Thyroid gland (tissue), 4 donors: ENCODE results near the gene DGCR2. TPM values are rescaled to one million over a fixed set of nuclear protein-coding genes. Genes with fewer than 3 reads are reported as not detected.

Source experiments
- DNase-seq, 2 donors: peaks; one replicate each; pipeline ENCODE4 v3.0.0-alpha.2; 2019
- H3K27ac ChIP-seq, 3 donors: fragments of 200-600 bp; sonication (generic); 1 replicate in 2 of 3; 2 replicates in 1 of 3; pipeline ENCODE4 v1.5.1; 2016 to 2019; ENCODE audit warnings: mild to moderate bottlenecking in 1 of 3, moderate library complexity in 1 of 3
- H3K27me3 ChIP-seq: fragments of 200-600 bp; sonication (generic); one replicate; pipeline ENCODE4 v1.5.1; 2019
- H3K36me3 ChIP-seq, 2 donors: fragments of 200-600 bp; sonication (generic); one replicate each; pipeline ENCODE4 v1.5.1; 2016 to 2019
- H3K4me1 ChIP-seq, 2 donors: fragments of 200-600 bp; sonication (generic); one replicate each; pipeline ENCODE4 v1.5.1; 2017 to 2019
- H3K4me3 ChIP-seq, 3 donors: fragments of 200-600 bp; sonication (generic); replicated peaks in 1 of 3; 1 replicate in 2 of 3; 2 replicates in 1 of 3; pipeline ENCODE4 v1.5.1; 2016; ENCODE audit warnings: mild to moderate bottlenecking in 1 of 3
- H3K9me3 ChIP-seq: fragments of 200-600 bp; sonication (generic); one replicate; pipeline ENCODE4 v1.5.1; 2017
- CTCF ChIP-seq, 6 experiments: fragments of 200-600 bp in 3 of 6; fragments of 450-650 bp in 3 of 6; sonication (generic) in 3 of 6; IDR thresholded peaks; one replicate each; pipeline ENCODE4 v1.5.1; 2016 to 2019; ENCODE audit warnings: antibody characterized with exemption in 6 of 6, mild to moderate bottlenecking in 2 of 6, inconsistent platforms in 1 of 6, moderate library complexity in 1 of 6
- POLR2A ChIP-seq, 2 donors: fragments of 450-650 bp; IDR thresholded peaks; one replicate each; pipeline ENCODE4 v1.6.1; 2017; ENCODE audit warnings: antibody characterized with exemption in 2 of 2, mild to moderate bottlenecking in 2 of 2, moderate library complexity in 1 of 2
- WGBS, 2 donors: methylation state at CpG; one replicate each; pipeline ENCODE4 v1.1.5; 2017; 5-methylcytosine and 5-hydroxymethylcytosine counted together
- intact Hi-C: fragments of 100-400 bp; cut with DNase I; formaldehyde crosslinking; loops from one replicate; pipeline ENCODE4 v1.15.1; 2023
- total RNA-seq, 4 donors: library from RNA; depleted of rRNA; stranded (reverse); fragments of >200 nt; gene quantifications; one replicate each; pipeline ENCODE4 v1.2.3, GENCODE V29; 2016

The DGCR2 gene
- total RNA-seq = 100 to 1,000 TPM in 1 of 4 donors, 10 to 100 TPM in 3; 49.3 to 106 (median 86.9) TPM

GRCh38 chr22:19122143-19122751 is at the start of gene DGCR2:
TSS of gene DGCR2 (minus strand) at chr22:19122412. CDS start at chr22:19122206, 206 bp downstream.
- Histone ChIP-seq H3K4me3 (peak within 1 kb of the TSS; percentile 27 to 78 (median 65)), H3K27me3 (no peaks in the 10 kb centered on the region), H3K27ac (peak within 1 kb of the TSS; percentile 78 to 93 (median 86)), H3K4me1 (peaks cover 34 to 44% of the 10 kb centered on the region in 2 donors), H3K9me3 (no peaks in the 10 kb centered on the region), H3K36me3 (no peaks in the 10 kb centered on the region)
- DNase-seq = peak; percentile 95 to 98
- 0 to 1% methylated on average over 8 to 25 of the region's 67 CpGs for WGBS, 2 donors
- intact Hi-C loops = no loop called here
- TF ChIP-seq POLR2A (IDR thresholded peaks at IDR 0.05) (peak; percentile 35 to 94), CTCF (IDR thresholded peaks at IDR 0.05) (no peak)

GRCh38 chr22:19169947-19170318 is 47.7 kb upstream of the DGCR2 start:
- intact Hi-C loops = no loop called here
- Histone ChIP-seq H3K4me3 (no peak overlapping the region), H3K4me1 (peaks cover 19 to 45% of the 10 kb centered on the region in 2 donors), H3K36me3 (no peaks in the 10 kb centered on the region), H3K27ac (no peak overlapping the region), H3K27me3 (peaks cover 4% of the 10 kb centered on the region), H3K9me3 (no peaks in the 10 kb centered on the region)
- DNase-seq = no peak
- 47 to 80% methylated on average over 2 to 4 of the region's 7 CpGs for WGBS, 2 donors
- TF ChIP-seq POLR2A (IDR thresholded peaks at IDR 0.05) (no peak), CTCF (IDR thresholded peaks at IDR 0.05) (no peak)

GRCh38 chr22:19169002-19169946 is 47.1 kb upstream of the DGCR2 start:
- Histone ChIP-seq H3K9me3 (no peaks in the 10 kb centered on the region), H3K27ac (no peak overlapping the region), H3K36me3 (no peaks in the 10 kb centered on the region), H3K27me3 (peaks cover 4% of the 10 kb centered on the region), H3K4me3 (peak overlapping the region in 1 of 3 donors; percentile 14), H3K4me1 (peaks cover 19 to 40% of the 10 kb centered on the region in 2 donors)
- intact Hi-C loops = no loop called here
- WGBS, 2 donors = 6 to 8% methylated on average over 23 to 55 of the region's 58 CpGs
- no peak for DNase-seq
- no peak for TF ChIP-seq CTCF (IDR thresholded peaks at IDR 0.05)
- TF ChIP-seq POLR2A (IDR thresholded peaks at IDR 0.05) = no peak

GRCh38 chr22:19168088-19168890 is 46.1 kb upstream of the DGCR2 start:
- intact Hi-C loops = no loop called here
- H3K27me3 ChIP-seq = peaks cover 4% of the 10 kb centered on the region

More at GRCh38 chr22:19168088-19168890, 46.1 kb upstream of the DGCR2 start:
- Histone ChIP-seq H3K4me3 (no peak overlapping the region), H3K27ac (no peak overlapping the region), H3K4me1 (peaks cover 19 to 31% of the 10 kb centered on the region in 2 donors), H3K36me3 (no peaks in the 10 kb centered on the region), H3K9me3 (no peaks in the 10 kb centered on the region)
- no peak for DNase-seq
- 54 to 66% methylated on average over 17 of the region's 17 CpGs for WGBS, 2 donors
- no peak for TF ChIP-seq CTCF (IDR thresholded peaks at IDR 0.05)
- no peak for TF ChIP-seq POLR2A (IDR thresholded peaks at IDR 0.05)
